BLaER1 treated with 17β-estradiol and CSF1 and Interleukin-3, amounts not matched to agents 10 nM and 100 nM (cell line): ENCODE measurements around the gene CTNNA1.

Experiments
- H3K27ac ChIP-seq, 11 experiments: shearing (Covaris generic); formaldehyde crosslinking; 2 replicates each; pipeline ENCODE4 v1.8.1; 2022
- H3K27me3 ChIP-seq, 11 experiments: shearing (Covaris generic); formaldehyde crosslinking; 2 replicates each; pipeline ENCODE4 v1.8.1; 2022
- H3K36me3 ChIP-seq, 11 experiments: shearing (Covaris generic); formaldehyde crosslinking; 2 replicates each; pipeline ENCODE4 v1.8.1; 2022
- H3K4me1 ChIP-seq, 10 experiments: shearing (Covaris generic); formaldehyde crosslinking; 2 replicates each; pipeline ENCODE4 v1.8.1; 2022
- H3K4me2 ChIP-seq, 11 experiments: shearing (Covaris generic); formaldehyde crosslinking; 2 replicates each; pipeline ENCODE4 v1.8.1; 2022
- H3K4me3 ChIP-seq, 10 experiments: shearing (Covaris generic); formaldehyde crosslinking; 2 replicates each; pipeline ENCODE4 v1.8.1; 2022
- H3K9ac ChIP-seq, 11 experiments: shearing (Covaris generic); formaldehyde crosslinking; 2 replicates each; pipeline ENCODE4 v1.8.1; 2022
- H3K9me3 ChIP-seq, 11 experiments: shearing (Covaris generic); formaldehyde crosslinking; replicated peaks in 1 of 11; 2 replicates each; pipeline ENCODE4 v1.8.1; 2022
- H4K20me1 ChIP-seq, 11 experiments: shearing (Covaris generic); formaldehyde crosslinking; 2 replicates each; pipeline ENCODE4 v1.8.1; 2022
- Cebpa-rat ChIP-seq, 11 experiments: shearing (Covaris generic); IDR thresholded peaks; 2 replicates each; pipeline ENCODE4 v1.8.1; 2022

CTNNA1 gene

GRCh38 chr5:138965626-138966025 lies 212.4 kb downstream of the CTNNA1 start:
- Histone ChIP-seq H3K36me3 (peaks cover 0 to 7% (median 0%) of the 10 kb centered on the region in 11 experiments; a peak in 1 of 22 replicates), H3K9ac (no peak overlapping the region), H3K4me2 (0 out of 22 replicates have a peak overlapping the region, but pooled peaks of 3 of the 11 experiments have one; percentile 26 to 59 (median 41)), H4K20me1 (peaks cover 0 to 10% (median 0%) of the 10 kb centered on the region in 11 experiments; a peak in 3 of 22 replicates), H3K27me3 (no peaks in the 10 kb centered on the region), H3K4me3 (no peak overlapping the region), H3K27ac (no peak overlapping the region), H3K9me3 (peaks cover 0 to under 1% (median 0%) of the 10 kb centered on the region in 11 experiments; a peak in 1 of 22 replicates), H3K4me1 (peaks cover 9 to 23% (median 20%) of the 10 kb centered on the region in 10 experiments)
- TF ChIP-seq Cebpa-rat (IDR thresholded peaks at IDR 0.05), result no peak

- Histone ChIP-seq H3K36me3 (peaks cover 0 to 15% (median 0%) of the 10 kb centered on the region in 11 experiments; a peak in 2 of 22 replicates), H3K9ac (no peak overlapping the region), H4K20me1 (peaks cover 0 to 10% (median 0%) of the 10 kb centered on the region in 11 experiments; a peak in 3 of 22 replicates), H3K9me3 (peaks cover 0 to 7% (median 0%) of the 10 kb centered on the region in 11 experiments; a peak in 1 of 22 replicates), H3K27ac (no peak overlapping the region), H3K4me2 (peak overlapping the region in 8 of 11 experiments; percentile 15 to 59 (median 40); a peak in 10 of 22 replicates), H3K4me1 (peaks cover 9 to 27% (median 22%) of the 10 kb centered on the region in 10 experiments), H3K4me3 (no peak overlapping the region), H3K27me3 (no peaks in the 10 kb centered on the region)
- TF ChIP-seq Cebpa-rat (IDR thresholded peaks at IDR 0.05), result no peak
Measured at GRCh38 chr5:138966236-138966985, 213.2 kb downstream of the CTNNA1 start.

- no peak overlapping the region for H3K27ac ChIP-seq
- peaks cover 0 to 27% (median 22%) of the 10 kb centered on the region in 10 experiments; a peak in 17 of 20 replicates for H3K4me1 ChIP-seq
- no peak for TF ChIP-seq Cebpa-rat (IDR thresholded peaks at IDR 0.05)
- peaks cover 0 to 22% (median 0%) of the 10 kb centered on the region in 11 experiments; a peak in 3 of 22 replicates for H3K36me3 ChIP-seq
- no peaks in the 10 kb centered on the region for H3K27me3 ChIP-seq
- H3K9ac ChIP-seq, result no peak overlapping the region
- H3K4me3 ChIP-seq, result no peak overlapping the region
- peak overlapping the region in 9 of 11 experiments; percentile 3 to 66 (median 53); a peak in 15 of 22 replicates for H3K4me2 ChIP-seq
- H4K20me1 ChIP-seq, result peaks cover 0 to 10% (median 0%) of the 10 kb centered on the region in 11 experiments; a peak in 3 of 22 replicates
- H3K9me3 ChIP-seq, result peaks cover 0 to 7% (median 0%) of the 10 kb centered on the region in 11 experiments; a peak in 1 of 22 replicates
Measured at GRCh38 chr5:138967791-138968448, 214.7 kb downstream of the CTNNA1 start.

GRCh38 chr5:138968601-138969000 lies 215.4 kb downstream of the CTNNA1 start:
- no peak overlapping the region for H3K4me3 ChIP-seq
- peaks cover 0 to 10% (median 0%) of the 10 kb centered on the region in 11 experiments; a peak in 4 of 22 replicates for H4K20me1 ChIP-seq
- peak overlapping the region in 9 of 11 experiments; percentile 3 to 66 (median 53); a peak in 15 of 22 replicates for H3K4me2 ChIP-seq
- no peak for TF ChIP-seq Cebpa-rat (IDR thresholded peaks at IDR 0.05)
- peaks cover 0 to 7% (median 0%) of the 10 kb centered on the region in 11 experiments; a peak in 1 of 22 replicates for H3K9me3 ChIP-seq
- peaks cover 0 to 21% (median 0%) of the 10 kb centered on the region in 11 experiments; a peak in 3 of 22 replicates for H3K36me3 ChIP-seq
- H3K27me3 ChIP-seq, result no peaks in the 10 kb centered on the region
- no peak overlapping the region for H3K27ac ChIP-seq
- no peak overlapping the region for H3K9ac ChIP-seq
- H3K4me1 ChIP-seq, result peaks cover 0 to 27% (median 22%) of the 10 kb centered on the region in 10 experiments; a peak in 16 of 20 replicates

- Histone ChIP-seq H3K4me2 (no peak overlapping the region), H3K36me3 (peaks cover 0 to 16% (median 0%) of the 10 kb centered on the region in 11 experiments; a peak in 3 of 22 replicates), H3K27ac (no peak overlapping the region), H3K4me1 (peaks cover 0 to 27% (median 22%) of the 10 kb centered on the region in 10 experiments; a peak in 16 of 20 replicates), H3K27me3 (no peaks in the 10 kb centered on the region), H3K9ac (no peak overlapping the region), H4K20me1 (peaks cover 0 to 10% (median 0%) of the 10 kb centered on the region in 11 experiments; a peak in 4 of 22 replicates), H3K4me3 (no peak overlapping the region), H3K9me3 (peaks cover 0 to 7% (median 0%) of the 10 kb centered on the region in 11 experiments; a peak in 1 of 22 replicates)
- no peak for TF ChIP-seq Cebpa-rat (IDR thresholded peaks at IDR 0.05)
Measured at GRCh38 chr5:138969323-138970002, 216.2 kb downstream of the CTNNA1 start.

- Histone ChIP-seq H3K27me3 (no peaks in the 10 kb centered on the region), H3K4me1 (peaks cover 10 to 29% (median 22%) of the 10 kb centered on the region in 10 experiments), H3K9me3 (peaks cover 0 to 7% (median 0%) of the 10 kb centered on the region in 11 experiments; a peak in 1 of 22 replicates), H3K4me2 (no peak overlapping the region), H3K27ac (no peak overlapping the region), H3K36me3 (peaks cover 0 to 16% (median 0%) of the 10 kb centered on the region in 11 experiments; a peak in 3 of 22 replicates), H3K9ac (no peak overlapping the region), H3K4me3 (no peak overlapping the region), H4K20me1 (peaks cover 0 to 10% (median 0%) of the 10 kb centered on the region in 11 experiments; a peak in 4 of 22 replicates)
- no peak for TF ChIP-seq Cebpa-rat (IDR thresholded peaks at IDR 0.05)
Measured at GRCh38 chr5:138972230-138972629, 219.0 kb downstream of the CTNNA1 start.

GRCh38 chr5:138972836-138973235 lies 219.6 kb downstream of the CTNNA1 start:
- Histone ChIP-seq H3K4me3 (no peak overlapping the region), H4K20me1 (peaks cover 0 to 8% (median 0%) of the 10 kb centered on the region in 11 experiments; a peak in 4 of 22 replicates), H3K27me3 (no peaks in the 10 kb centered on the region), H3K4me2 (no peak overlapping the region), H3K4me1 (peaks cover 9 to 27% (median 19%) of the 10 kb centered on the region in 10 experiments), H3K9me3 (peaks cover 0 to 7% (median 0%) of the 10 kb centered on the region in 11 experiments; a peak in 1 of 22 replicates), H3K27ac (no peak overlapping the region), H3K9ac (no peak overlapping the region), H3K36me3 (peaks cover 0 to 16% (median 0%) of the 10 kb centered on the region in 11 experiments; a peak in 3 of 22 replicates)
- TF ChIP-seq Cebpa-rat (IDR thresholded peaks at IDR 0.05), result no peak
